GM12878 (cell line): ENCODE measurements around the gene RPS6KA2. TPM values are rescaled to one million over a fixed set of nuclear protein-coding genes. Genes with fewer than 3 reads are reported as not detected.

ENCODE experiments used
- ATAC-seq: fragments of 200-7000 bp; cut with Tn5 transposase; 3 replicates; pipeline ENCODE4 v1.9.1; 2020; ENCODE audit warnings: mild to moderate bottlenecking, moderate library complexity
- BruUV-seq: library from RNA; stranded (reverse); fragments of 400-500 nt; replicated peaks from 2 replicates; lab custom pipeline; 2021; lab: Mats Ljungman, UMichigan
- CTCF ChIA-PET: fragments of 300-600 bp; sonication (Branson Sonifier 250); formaldehyde crosslinking; extraction: SDS; loops from one replicate; lab custom pipeline; 2021; ENCODE audit warnings: inconsistent platforms; lab: Yijun Ruan, JAX
- POLR2A ChIA-PET: fragments of 350-600 bp; formaldehyde crosslinking; extraction: SDS; loops from one replicate; lab custom pipeline; 2021; ENCODE audit warnings: inconsistent platforms; lab: Charles Lee
- RAD21 ChIA-PET: fragments of 300-600 bp; sonication (Branson Sonifier 250); formaldehyde crosslinking; loops from one replicate; lab custom pipeline; 2023; ENCODE audit warnings: antibody characterized with exemption; ENCODE audit not compliant: unreplicated experiment; lab: Charles Lee
- SMC1A ChIA-PET: fragments of 300-600 bp; sonication (Branson Sonifier 250); formaldehyde crosslinking; loops from one replicate; lab custom pipeline; 2023; ENCODE audit not compliant: unreplicated experiment, uncharacterized antibody; lab: Charles Lee
- DNase-seq: peaks from one replicate; pipeline ENCODE4 v3.0.0-alpha.2; 2011; ENCODE audit warnings: low read depth, low spot score
- FAIRE-seq: peaks from 3 replicates; lab custom pipeline; 2011; peaks lifted over from hg19 to GRCh38; lab: Jason Lieb, UNC
- H2AFZ ChIP-seq: 2 replicates; pipeline ENCODE4 v1.6.0; 2011; ENCODE audit warnings: low read depth, low read length, control low read depth; ENCODE audit not compliant: control insufficient read depth
- H3K27ac ChIP-seq: 2 replicates; pipeline ENCODE4 v1.5.1; 2011; ENCODE audit warnings: control low read depth; ENCODE audit not compliant: control insufficient read depth, insufficient read depth
- H3K27me3 ChIP-seq, 2 experiments: replicated peaks in 1 of 2; 2 replicates each; pipeline versions ENCODE4 v1.6.0 to v1.6.1; 2011; ENCODE audit warnings: low read length in 1 of 2; ENCODE audit not compliant: control insufficient read depth in 2 of 2, insufficient read depth in 2 of 2
- H3K36me3 ChIP-seq, 2 experiments: 2 replicates each; pipeline ENCODE4 v1.5.1; 2011; ENCODE audit warnings: low read length in 1 of 2; ENCODE audit not compliant: control insufficient read depth in 2 of 2, insufficient read depth in 2 of 2
- H3K4me1 ChIP-seq: 2 replicates; pipeline ENCODE4 v1.6.1; 2011; ENCODE audit warnings: mild to moderate bottlenecking, low read length, moderate library complexity, mixed read lengths; ENCODE audit not compliant: control insufficient read depth, insufficient read depth
- H3K4me2 ChIP-seq: 2 replicates; pipeline ENCODE4 v1.6.0; 2011; ENCODE audit warnings: control low read depth; ENCODE audit not compliant: control insufficient read depth, insufficient read depth
- H3K4me3 ChIP-seq: fragments of 200-600 bp; sonication (generic); 2 replicates; pipeline ENCODE4 v1.5.1; 2016
- H3K79me2 ChIP-seq: 2 replicates; pipeline ENCODE4 v1.6.0; 2011; ENCODE audit warnings: low read length; ENCODE audit not compliant: control insufficient read depth, insufficient read depth
- H3K9ac ChIP-seq: 2 replicates; pipeline ENCODE4 v1.8.0; 2011; ENCODE audit warnings: low read length, control low read depth, mixed read lengths; ENCODE audit not compliant: control insufficient read depth, insufficient read depth
- H3K9me3 ChIP-seq: replicated peaks from 3 replicates; pipeline ENCODE4 v1.5.1; 2011; ENCODE audit warnings: mild to moderate bottlenecking, low read length; ENCODE audit not compliant: control insufficient read depth, insufficient read depth
- H4K20me1 ChIP-seq: 2 replicates; pipeline ENCODE4 v1.6.0; 2011; ENCODE audit not compliant: control insufficient read depth, insufficient read depth
- JUNB ChIP-seq: IDR thresholded peaks from 2 replicates; pipeline ENCODE4 v1.6.1; 2016; ENCODE audit warnings: antibody characterized with exemption, mild to moderate bottlenecking
- MYB ChIP-seq: fragments of 150-350 bp; IDR thresholded peaks from 2 replicates; pipeline ENCODE4 v1.6.1; 2014; ENCODE audit warnings: mild to moderate bottlenecking, low read depth, low read length, borderline replicate concordance
- NBN ChIP-seq: fragments of 450-650 bp; IDR thresholded peaks from 2 replicates; pipeline ENCODE4 v1.6.1; 2016
- RCOR1 ChIP-seq: conservative IDR thresholded peaks from 2 replicates; pipeline ENCODE4 v1.6.1; 2012; ENCODE audit warnings: low read depth, low read length, improper control_type of control experiment
- SMARCA5 ChIP-seq: fragments of 450-650 bp; IDR thresholded peaks from 2 replicates; pipeline ENCODE4 v1.6.1; 2017; ENCODE audit warnings: mild to moderate bottlenecking
- WGBS: methylation state at CpG from one replicate; pipeline ENCODE4 v1.1.6; 2016; ENCODE audit warnings: low lambda C conversion rate; ENCODE audit not compliant: insufficient replicate concordance, insufficient coverage; ENCODE audit errors: missing lambda C conversion rate; 5-methylcytosine and 5-hydroxymethylcytosine counted together
- in situ Hi-C: fragments of 300-500 bp; cut with MboI; formaldehyde crosslinking; loops from 9 replicates; pipeline ENCODE4 v1.14.3; 2018; ENCODE audit warnings: mixed read lengths
- intact Hi-C: fragments of 100-400 bp; cut with micrococcal nuclease; formaldehyde crosslinking; loops from one replicate; pipeline ENCODE4 v1.14.2; 2022; ENCODE audit not compliant: unreplicated experiment
- polyA plus RNA-seq, 11 experiments: library from polyadenylated mRNA; depleted of rRNA in 4 of 11; unstranded in 6 of 11; stranded (reverse) in 5 of 11; fragments of >200 nt; fragmentation: Nextera tagmentation in 4 of 11; fragmentation: Illumina TruSeq in 1 of 11; extraction: Ambion mirVana in 4 of 11; extraction: Trizol in 1 of 11; gene quantifications; 1 replicate in 1 of 11; 2 replicates in 10 of 11; pipeline versions ENCODE4 v1.2.1 to v1.2.3, GENCODE V29; 2011 to 2016; ENCODE audit warnings: inconsistent platforms in 2 of 11, missing spikeins in 2 of 11, low read depth in 1 of 11
- total RNA-seq, 4 experiments: library from RNA; depleted of rRNA in 3 of 4; stranded (reverse); fragments of >200 nt in 3 of 4; fragmentation: Illumina TruSeq in 1 of 4; extraction: Trizol in 1 of 4; gene quantifications; 2 replicates each; pipeline versions ENCODE4 v1.2.1 to v1.2.3, GENCODE V29; 2013 to 2021
- TF ChIP-seq, protein P1 (sequence below): fragments of 450-650 bp; IDR thresholded peaks from 2 replicates; pipeline ENCODE4 v1.6.1; 2017; ENCODE audit warnings: mild to moderate bottlenecking
- TF ChIP-seq, protein P2 (sequence below), 3 experiments: IDR thresholded peaks in 2 of 3; conservative IDR thresholded peaks in 1 of 3; 2 replicates each; pipeline ENCODE4 v1.5.1; 2011; ENCODE audit warnings: low read depth in 3 of 3, low read length in 3 of 3, mild to moderate bottlenecking in 3 of 3, control low read depth in 2 of 3, moderate library complexity in 2 of 3, inconsistent platforms in 1 of 3, mixed read lengths in 1 of 3; ENCODE audit not compliant: control insufficient read depth in 2 of 3, insufficient read depth in 1 of 3; ENCODE audit errors: extremely low read depth in 1 of 3

RPS6KA2 gene
- total and polyA plus RNA-seq, 10 of the 15 experiments (the other 5 are each of a cell fraction or from before 2014, with no cell fraction given): 0.02 to 1.0 (median 0.22) TPM; not detected in 1

DNA sequence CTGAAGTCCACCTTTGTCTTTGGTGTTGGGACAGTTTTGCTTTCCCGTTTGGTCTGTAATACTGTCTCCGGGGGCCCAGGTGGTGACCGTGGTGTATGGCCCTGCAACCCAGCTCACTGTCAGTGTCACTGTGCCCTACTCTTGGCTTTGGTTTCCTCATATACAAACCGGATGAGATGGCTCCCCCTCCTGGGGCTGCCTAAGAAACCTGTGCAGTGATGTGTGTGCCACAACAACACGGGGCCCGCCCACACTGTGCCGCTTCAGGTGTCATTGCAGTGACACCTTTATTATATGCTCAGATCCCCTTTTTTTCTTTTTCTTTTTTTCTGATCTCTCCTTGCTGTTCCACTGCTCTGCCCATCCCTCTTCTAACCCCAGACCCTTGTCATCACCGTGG, 114.5 kb downstream of the RPS6KA2 start (continued):
- TF ChIP-seq, protein P1, sequence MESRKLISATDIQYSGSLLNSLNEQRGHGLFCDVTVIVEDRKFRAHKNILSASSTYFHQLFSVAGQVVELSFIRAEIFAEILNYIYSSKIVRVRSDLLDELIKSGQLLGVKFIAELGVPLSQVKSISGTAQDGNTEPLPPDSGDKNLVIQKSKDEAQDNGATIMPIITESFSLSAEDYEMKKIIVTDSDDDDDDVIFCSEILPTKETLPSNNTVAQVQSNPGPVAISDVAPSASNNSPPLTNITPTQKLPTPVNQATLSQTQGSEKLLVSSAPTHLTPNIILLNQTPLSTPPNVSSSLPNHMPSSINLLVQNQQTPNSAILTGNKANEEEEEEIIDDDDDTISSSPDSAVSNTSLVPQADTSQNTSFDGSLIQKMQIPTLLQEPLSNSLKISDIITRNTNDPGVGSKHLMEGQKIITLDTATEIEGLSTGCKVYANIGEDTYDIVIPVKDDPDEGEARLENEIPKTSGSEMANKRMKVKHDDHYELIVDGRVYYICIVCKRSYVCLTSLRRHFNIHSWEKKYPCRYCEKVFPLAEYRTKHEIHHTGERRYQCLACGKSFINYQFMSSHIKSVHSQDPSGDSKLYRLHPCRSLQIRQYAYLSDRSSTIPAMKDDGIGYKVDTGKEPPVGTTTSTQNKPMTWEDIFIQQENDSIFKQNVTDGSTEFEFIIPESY: no peak
- TF ChIP-seq JUNB: no peak
- TF ChIP-seq, protein P2, sequence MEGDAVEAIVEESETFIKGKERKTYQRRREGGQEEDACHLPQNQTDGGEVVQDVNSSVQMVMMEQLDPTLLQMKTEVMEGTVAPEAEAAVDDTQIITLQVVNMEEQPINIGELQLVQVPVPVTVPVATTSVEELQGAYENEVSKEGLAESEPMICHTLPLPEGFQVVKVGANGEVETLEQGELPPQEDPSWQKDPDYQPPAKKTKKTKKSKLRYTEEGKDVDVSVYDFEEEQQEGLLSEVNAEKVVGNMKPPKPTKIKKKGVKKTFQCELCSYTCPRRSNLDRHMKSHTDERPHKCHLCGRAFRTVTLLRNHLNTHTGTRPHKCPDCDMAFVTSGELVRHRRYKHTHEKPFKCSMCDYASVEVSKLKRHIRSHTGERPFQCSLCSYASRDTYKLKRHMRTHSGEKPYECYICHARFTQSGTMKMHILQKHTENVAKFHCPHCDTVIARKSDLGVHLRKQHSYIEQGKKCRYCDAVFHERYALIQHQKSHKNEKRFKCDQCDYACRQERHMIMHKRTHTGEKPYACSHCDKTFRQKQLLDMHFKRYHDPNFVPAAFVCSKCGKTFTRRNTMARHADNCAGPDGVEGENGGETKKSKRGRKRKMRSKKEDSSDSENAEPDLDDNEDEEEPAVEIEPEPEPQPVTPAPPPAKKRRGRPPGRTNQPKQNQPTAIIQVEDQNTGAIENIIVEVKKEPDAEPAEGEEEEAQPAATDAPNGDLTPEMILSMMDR (IDR thresholded peaks at IDR 0.05 in 2 of 3, conservative IDR thresholded peaks at IDR 0.05 in 1 of 3; ENCODE audit: control insufficient read depth in 2 of 3, extremely low read depth in 1 of 3, insufficient read depth in 1 of 3, low read depth in 3 of 3, low read length in 3 of 3): peak; percentile 27 to 48 (median 35); a peak in 5 of 6 replicates

DNA sequence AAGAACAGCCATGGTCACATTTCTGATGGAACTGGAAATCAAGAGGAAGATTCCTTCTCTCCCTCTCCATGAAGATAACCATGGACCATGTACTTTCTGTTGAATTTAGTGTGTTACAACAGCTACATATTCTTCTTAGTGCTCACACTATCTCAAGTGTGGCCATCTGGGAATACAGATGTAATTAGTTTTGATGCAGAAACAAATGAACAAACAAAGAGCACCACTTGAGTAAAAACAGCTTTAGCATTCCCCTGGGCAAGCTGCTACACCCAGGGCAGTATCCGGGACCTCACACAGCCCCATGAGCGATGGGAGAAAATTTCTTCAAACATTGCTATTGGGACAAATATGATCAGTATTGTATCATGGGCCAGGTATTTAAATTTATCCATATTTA, 115.7 kb downstream of the RPS6KA2 start:
- Histone ChIP-seq H3K79me2 (no peaks in the 10 kb centered on the region), H3K4me2 (no peak overlapping the region), H3K4me1 (peaks cover 8% of the 10 kb centered on the region), H3K9me3 (no peaks in the 10 kb centered on the region), H4K20me1 (no peaks in the 10 kb centered on the region), H3K36me3 (no peaks in the 10 kb centered on the region), H3K27me3 (no peaks in the 10 kb centered on the region; a peak in 1 of 4 replicates), H3K27ac (no peak overlapping the region), H3K9ac (no peak overlapping the region), H2AFZ (no peak overlapping the region), H3K4me3 (no peak overlapping the region)
- no peak for FAIRE-seq
- POLR2A ChIA-PET: no interaction called here
- RAD21 ChIA-PET: no interaction called here
- CTCF ChIA-PET: interaction anchor here (0.9 to 1.9 kb wide), 2 partner anchors 55 to 130 kb away, joined by 3 to 4 read pairs; no protein-coding TSS in a partner anchor
- SMC1A ChIA-PET: no interaction called here
- no TSS peak for BruUV-seq
- ATAC-seq: no peak
- DNase-seq: no peak
- in situ Hi-C loops (no loop called here), intact Hi-C loops (no loop called here)
- WGBS: 98% methylated on average over 2 of the region's 2 CpGs
- TF ChIP-seq NBN (no peak), MYB (no peak), SMARCA5 (no peak), RCOR1 (no peak)
